ENCODE measurements around the gene SPATA17.

SPATA17 gene

DNA sequence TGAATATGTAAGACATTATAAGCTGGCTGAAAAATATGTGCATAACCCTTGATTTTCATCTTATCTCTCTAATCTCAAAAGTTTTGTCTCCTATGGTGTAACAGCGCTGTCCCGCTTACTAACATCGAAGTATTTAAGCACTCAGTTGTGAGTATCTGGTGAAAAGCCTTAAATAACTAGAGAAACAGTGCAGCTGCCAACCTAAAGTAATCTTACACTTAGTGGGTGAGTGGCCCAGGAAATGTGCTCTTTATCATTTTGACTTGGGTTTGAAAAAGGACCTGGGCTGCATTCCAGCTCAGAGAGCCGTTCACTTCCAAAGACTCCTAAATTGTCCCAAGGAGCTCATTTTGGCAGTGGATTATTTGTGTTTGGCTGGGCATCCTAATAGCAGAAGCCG lies 225.9 kb downstream of the SPATA17 start:
- no peak for DNase-seq

- DNase-seq = no peak
Observed at GRCh38 chr1:217861658-217862057, 230.5 kb downstream of the SPATA17 start.

GRCh38 chr1:217867446-217867995 lies 236.4 kb downstream of the SPATA17 start:
- no peak for DNase-seq

DNA sequence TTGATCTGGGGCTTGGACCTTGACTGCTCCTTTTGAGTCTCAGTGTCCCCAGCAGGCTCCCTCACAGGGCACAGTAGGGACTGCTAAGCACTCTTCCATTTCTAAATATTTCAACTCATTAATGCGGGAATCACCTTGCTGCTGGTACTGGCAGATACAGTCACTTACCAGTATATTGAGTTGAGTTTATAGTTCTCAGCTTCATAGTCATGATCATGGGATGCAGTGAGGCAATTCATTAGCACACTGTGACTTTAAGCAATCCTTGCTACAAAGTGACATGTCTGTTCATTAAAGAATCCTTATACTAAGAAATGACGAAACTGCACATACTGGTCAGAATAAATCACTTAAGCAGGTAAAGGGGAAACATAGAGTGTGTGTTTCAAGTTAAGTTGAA lies 240.8 kb downstream of the SPATA17 start:
- no peak for DNase-seq

DNA sequence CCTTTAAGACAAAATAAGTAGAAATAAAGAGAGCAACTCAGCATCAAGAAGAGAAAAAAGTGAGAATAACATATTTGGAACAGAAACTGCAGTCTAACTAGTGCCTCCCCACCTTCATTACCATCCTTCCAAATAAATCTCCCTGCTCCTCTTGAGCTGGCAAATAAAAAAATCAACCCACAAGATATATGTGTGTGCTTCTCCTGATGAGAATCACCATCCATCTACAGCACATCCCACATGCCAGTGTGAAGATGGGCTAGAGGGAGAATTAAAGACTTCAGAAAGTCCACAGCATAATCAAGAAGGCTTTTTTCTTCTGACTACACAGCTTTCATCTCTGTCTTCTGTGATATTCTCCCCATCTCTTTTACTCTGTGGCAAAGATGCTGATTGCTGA lies 244.1 kb downstream of the SPATA17 start:
- no peak for DNase-seq

DNA sequence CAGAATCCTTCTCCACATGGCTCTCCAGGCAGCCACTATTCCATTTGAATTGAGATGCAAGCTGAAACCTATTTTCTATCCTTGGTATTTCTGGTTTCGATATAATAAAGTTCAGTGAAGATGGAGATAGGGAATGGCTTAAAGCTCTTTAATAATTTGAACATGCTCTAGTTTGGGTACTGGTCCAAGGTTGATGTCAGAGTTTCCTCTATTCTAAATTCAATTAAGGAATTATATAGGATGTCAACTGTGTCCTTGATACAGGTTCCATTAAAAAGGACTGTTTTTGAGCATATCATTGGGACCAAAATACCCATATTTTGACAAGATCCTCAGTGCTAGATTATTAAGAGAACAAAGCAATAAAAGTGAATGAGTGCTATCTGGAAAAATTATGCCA lies 245.3 kb downstream of the SPATA17 start:
- no peak for DNase-seq

GRCh38 chr1:217876896-217877295 lies 245.8 kb downstream of the SPATA17 start:
- no peak for DNase-seq

DNA sequence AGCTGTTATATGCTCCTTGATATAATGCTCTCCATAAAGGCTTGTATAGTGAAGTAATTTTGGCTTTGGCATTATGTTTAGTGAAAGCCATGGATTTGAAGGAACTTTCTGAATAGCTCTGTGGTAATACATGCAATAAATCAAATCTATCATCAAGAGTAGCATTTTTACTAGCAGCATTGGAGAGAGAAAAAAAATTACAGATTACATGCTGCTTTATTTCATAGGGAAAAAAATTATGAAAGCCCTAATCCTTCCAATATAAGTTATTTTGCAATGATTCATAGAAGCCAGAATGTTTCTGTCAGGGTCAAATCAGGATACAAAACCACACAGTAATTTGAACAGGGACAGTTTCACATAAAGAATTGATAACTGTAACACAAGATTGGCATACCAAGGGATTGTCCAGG lies 250.0 kb downstream of the SPATA17 start:
- no peak for DNase-seq

- no peak for DNase-seq
Observed at GRCh38 chr1:217881607-217882332, 250.6 kb downstream of the SPATA17 start.

- no peak for DNase-seq
Observed at GRCh38 chr1:217885181-217885580, 254.0 kb downstream of the SPATA17 start.

- no peak for DNase-seq
Observed at GRCh38 chr1:217888328-217888727, 257.2 kb downstream of the SPATA17 start.

GRCh38 chr1:217889401-217889800 lies 258.3 kb downstream of the SPATA17 start:
- no peak for DNase-seq

- DNase-seq = no peak
Observed at GRCh38 chr1:217891966-217892365, 260.8 kb downstream of the SPATA17 start.

GRCh38 chr1:217892750-217893149 lies 261.6 kb downstream of the SPATA17 start:
- DNase-seq = no peak

GRCh38 chr1:217895841-217896240 lies 264.7 kb downstream of the SPATA17 start:
- no peak for DNase-seq

DNA sequence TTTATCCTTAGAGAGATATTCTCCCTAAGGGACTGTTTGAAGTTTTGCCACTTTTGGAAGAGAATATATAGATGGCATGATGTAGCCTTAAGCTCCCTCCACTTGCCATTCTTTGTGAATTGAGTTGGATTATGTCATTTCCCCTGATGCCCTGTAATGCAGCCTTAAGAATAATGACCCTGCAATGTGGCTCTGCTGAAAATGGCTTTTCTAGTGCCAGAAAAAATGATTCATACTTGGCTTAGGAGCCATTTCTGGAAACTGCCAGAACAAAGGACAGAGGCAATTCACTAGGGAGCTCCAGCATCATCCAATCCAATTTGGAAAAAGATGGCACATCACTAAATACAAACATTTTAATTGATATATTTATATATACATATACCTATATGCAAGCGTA lies 265.3 kb downstream of the SPATA17 start:
- DNase-seq = no peak

DNA sequence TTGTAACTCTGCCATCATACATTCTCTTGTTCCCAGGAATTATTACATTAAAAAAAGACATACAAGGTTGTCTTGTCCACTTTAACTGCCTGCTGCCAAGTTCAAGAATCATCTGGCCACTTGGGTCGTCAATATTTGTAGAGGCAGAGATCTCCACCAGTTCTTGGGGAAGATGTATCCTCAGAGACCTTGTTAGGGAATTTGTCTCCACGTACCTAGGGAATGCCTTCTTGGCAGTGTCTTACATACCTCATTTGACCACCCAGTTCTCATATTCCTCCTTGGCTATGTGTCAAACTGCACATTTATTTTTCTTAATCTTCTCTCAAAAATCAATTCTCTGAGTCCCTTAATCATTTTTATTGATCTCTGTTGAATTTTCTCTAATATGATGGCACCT lies 266.0 kb downstream of the SPATA17 start:
- no peak for DNase-seq

GRCh38 chr1:217899614-217900013 lies 268.5 kb downstream of the SPATA17 start:
- DNase-seq = no peak

DNA sequence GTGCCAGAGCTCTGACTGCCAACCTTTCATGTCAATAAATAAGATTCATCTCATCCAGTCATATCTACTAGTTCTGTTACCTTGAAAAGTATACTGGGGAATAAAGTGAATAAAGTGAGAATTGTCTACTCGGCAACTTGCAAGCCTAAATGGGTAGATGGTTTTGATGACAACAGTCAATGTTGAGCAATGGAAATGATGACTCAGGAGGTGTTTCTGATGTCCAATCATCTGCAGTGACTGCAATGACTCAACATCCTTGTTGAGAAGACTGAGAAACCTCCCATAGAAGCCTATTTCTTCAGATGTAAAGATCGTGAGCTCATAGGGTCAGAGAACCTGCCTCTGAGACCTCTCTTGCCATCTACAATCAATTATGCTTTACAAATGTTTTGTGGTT lies 276.4 kb downstream of the SPATA17 start:
- no peak for DNase-seq

DNA sequence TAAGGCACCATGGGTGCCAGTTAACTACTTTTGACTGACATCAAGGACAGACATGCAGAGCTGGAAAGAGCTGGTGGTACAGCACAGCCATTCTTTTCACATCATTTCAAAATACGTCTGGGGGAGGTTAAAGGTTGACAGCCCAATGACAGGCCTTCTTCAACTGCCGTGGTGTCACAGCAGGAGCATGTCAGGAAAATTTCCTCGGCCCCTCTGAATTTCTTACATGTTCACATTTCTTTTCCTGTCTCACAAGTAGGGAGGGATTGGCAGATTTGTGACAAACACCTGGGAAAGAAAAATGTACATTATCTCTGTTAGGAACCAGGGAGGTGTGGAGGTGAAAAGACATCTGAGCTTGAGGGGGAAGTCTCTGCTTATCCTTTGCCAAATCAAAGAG lies 279.1 kb downstream of the SPATA17 start:
- no peak for DNase-seq

- DNase-seq = no peak
Observed at GRCh38 chr1:217910791-217911320, 279.7 kb downstream of the SPATA17 start.

DNA sequence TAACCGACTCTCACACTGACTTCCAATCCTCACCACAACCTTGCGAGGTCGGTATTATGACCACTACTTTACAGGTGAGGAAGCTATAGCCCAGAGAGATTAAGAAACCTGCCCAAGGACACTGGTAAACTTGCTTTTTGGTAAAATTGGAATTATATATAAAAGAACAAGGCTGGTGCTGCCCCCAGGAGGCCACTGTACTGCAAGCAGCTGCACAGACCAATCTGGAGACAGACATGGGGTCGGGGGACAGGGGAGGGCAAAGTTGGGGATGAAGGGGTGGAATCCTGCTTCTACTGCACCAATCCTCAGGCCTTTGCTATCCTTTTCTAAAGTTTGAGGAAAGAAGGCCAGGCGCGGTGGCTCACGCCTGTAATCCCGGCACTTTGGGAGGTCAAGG lies 280.8 kb downstream of the SPATA17 start:
- DNase-seq = no peak

DNA sequence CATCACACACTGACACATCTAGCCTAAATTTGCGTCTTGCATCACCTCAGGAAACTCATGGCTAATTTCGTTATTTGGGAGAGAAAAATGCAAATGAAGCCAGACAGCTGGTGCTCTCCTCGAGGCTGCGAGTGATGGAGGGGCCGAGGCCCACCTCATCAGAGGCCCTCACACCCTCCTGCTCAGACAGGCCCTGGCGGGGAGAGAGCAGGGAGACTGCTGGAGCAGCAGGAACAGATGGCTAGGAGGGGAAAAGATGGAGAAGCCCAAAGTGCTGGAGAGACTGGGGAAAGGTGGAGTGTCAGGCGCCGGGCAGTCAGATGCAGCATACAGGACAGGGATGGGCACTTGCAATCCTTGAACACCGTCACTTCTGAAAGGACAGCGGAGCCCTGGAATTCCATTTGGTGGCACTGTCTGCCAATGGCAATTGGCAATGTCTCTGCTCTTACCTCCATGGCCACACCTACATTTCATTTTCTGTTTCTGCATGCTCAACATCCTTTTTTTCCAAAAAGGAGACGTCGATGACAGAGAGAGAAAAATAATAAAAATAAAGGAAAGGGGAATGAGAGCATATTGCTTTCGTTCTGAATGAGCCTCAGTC lies 286.2 kb downstream of the SPATA17 start:
- DNase-seq = no peak

GRCh38 chr1:217919683-217920388 lies 288.7 kb downstream of the SPATA17 start:
- no peak for DNase-seq

Data from stimulated activated naive CD4-positive, alpha-beta T cell (primary cell).